T-helper 17 cell (primary cell): ENCODE results near the gene SRSF2. TPM values are rescaled to one million over a fixed set of nuclear protein-coding genes. Genes with fewer than 3 reads are reported as not detected.
"Not testable (repeated sequence)": the region's sequence is repeated elsewhere in the genome, so short reads cannot be mapped to it uniquely, and the experiment has no call there.

Experiments used
- ATAC-seq: fragments of 150-1000 bp; cut with Tn5 transposase; 2 replicates; pipeline ENCODE4 v1.10.0; 2021; ENCODE audit warnings: mild to moderate bottlenecking, moderate library complexity
- DNase-seq, 3 donors: peaks; one replicate each; pipeline versions ENCODE4 v3.0.0 to v3.0.0-alpha.2; 2020 to 2021
- H3K9me3 ChIP-seq: one replicate; pipeline ENCODE4 v1.7.0; 2013; ENCODE audit warnings: low read length, mild to moderate bottlenecking; ENCODE audit not compliant: control insufficient read depth, poor library complexity, severe bottlenecking
- H3K27ac Mint-ChIP-seq: one replicate; pipeline ENCODE4 v1.8.0; 2022; ENCODE audit warnings: mild to moderate bottlenecking, moderate library complexity, mixed read lengths
- H3K27me3 Mint-ChIP-seq: one replicate; pipeline ENCODE4 v1.8.0; 2022; ENCODE audit warnings: mixed read lengths
- H3K36me3 Mint-ChIP-seq: one replicate; pipeline ENCODE4 v1.8.0; 2022; ENCODE audit warnings: low read depth, mixed read lengths
- H3K4me1 Mint-ChIP-seq: one replicate; pipeline ENCODE4 v1.8.0; 2022; ENCODE audit warnings: mild to moderate bottlenecking, mixed read lengths
- H3K4me3 Mint-ChIP-seq: one replicate; pipeline ENCODE4 v1.8.0; 2022; ENCODE audit warnings: mild to moderate bottlenecking, moderate library complexity, mixed read lengths
- total RNA-seq, 4 donors: library from RNA in 2 of 4; stranded (reverse) in 2 of 4; gene quantifications; one replicate each; pipeline ENCODE4 v1.2.3 and lab custom pipeline; 2022 to 2026

Gene SRSF2
- total RNA-seq, 2 donors from 2014 or later, result 351 to 393 TPM

GRCh38 chr17:76735586-76736348 lies 1.4 kb downstream of the SRSF2 start:
- peaks cover 12% of the 10 kb centered on the region for H3K36me3 Mint-ChIP-seq
- no peaks in the 10 kb centered on the region for H3K27me3 Mint-ChIP-seq
- ATAC-seq (no peak), DNase-seq (no peak)
- H3K9me3 ChIP-seq, result peaks cover 6% of the 10 kb centered on the region
- peaks cover 50% of the 10 kb centered on the region for H3K4me1 Mint-ChIP-seq
- H3K4me3 Mint-ChIP-seq, result peak overlapping the region; percentile 96
- H3K27ac Mint-ChIP-seq, result peak overlapping the region; percentile 99

- H3K27me3 Mint-ChIP-seq, result no peaks in the 10 kb centered on the region
- peaks cover 49% of the 10 kb centered on the region for H3K4me1 Mint-ChIP-seq
- peak overlapping the region; percentile 99 for H3K27ac Mint-ChIP-seq
- peaks cover 12% of the 10 kb centered on the region for H3K36me3 Mint-ChIP-seq
- H3K9me3 ChIP-seq, result peaks cover 6% of the 10 kb centered on the region
- DNase-seq (no peak), ATAC-seq (no peak)
- peak overlapping the region; percentile 96 for H3K4me3 Mint-ChIP-seq
Observed at GRCh38 chr17:76735006-76735405, 2.1 kb downstream of the SRSF2 start.

GRCh38 chr17:76734080-76734840 lies 2.9 kb downstream of the SRSF2 start:
- ATAC-seq (no peak), DNase-seq (no peak)
- peaks cover 55% of the 10 kb centered on the region for H3K4me1 Mint-ChIP-seq
- H3K9me3 ChIP-seq, result peaks cover 6% of the 10 kb centered on the region
- H3K4me3 Mint-ChIP-seq, result peak overlapping the region; percentile 96
- H3K36me3 Mint-ChIP-seq, result peaks cover 12% of the 10 kb centered on the region
- H3K27me3 Mint-ChIP-seq, result no peaks in the 10 kb centered on the region
- peak overlapping the region; percentile 99 for H3K27ac Mint-ChIP-seq

- DNase-seq, result no peak
- H3K36me3 Mint-ChIP-seq, result peaks cover 12% of the 10 kb centered on the region
- ATAC-seq, result no peak
- peaks cover 6% of the 10 kb centered on the region for H3K9me3 ChIP-seq
- H3K27me3 Mint-ChIP-seq, result no peaks in the 10 kb centered on the region
- H3K27ac Mint-ChIP-seq, result peak overlapping the region; percentile 99
- peaks cover 51% of the 10 kb centered on the region for H3K4me1 Mint-ChIP-seq
- H3K4me3 Mint-ChIP-seq, result peak overlapping the region; percentile 96
Observed at GRCh38 chr17:76733618-76733957, 3.5 kb downstream of the SRSF2 start.

GRCh38 chr17:76732734-76733617 lies 4.2 kb downstream of the SRSF2 start:
- peaks cover 50% of the 10 kb centered on the region for H3K4me1 Mint-ChIP-seq
- no peaks in the 10 kb centered on the region for H3K27me3 Mint-ChIP-seq
- H3K27ac Mint-ChIP-seq, result peak overlapping the region; percentile 99
- DNase-seq (no peak), ATAC-seq (no peak)
- peaks cover 12% of the 10 kb centered on the region for H3K36me3 Mint-ChIP-seq
- H3K4me3 Mint-ChIP-seq, result peak overlapping the region; percentile 96
- peaks cover 6% of the 10 kb centered on the region for H3K9me3 ChIP-seq

- Mint-ChIP-seq H3K36me3 (peaks cover 12% of the 10 kb centered on the region), H3K4me1 (peaks cover 56% of the 10 kb centered on the region), H3K27ac (peak overlapping the region; percentile 99), H3K4me3 (peak overlapping the region; percentile 7)
- not testable (repeated sequence) for ATAC-seq, H3K27me3 Mint-ChIP-seq, H3K9me3 ChIP-seq, DNase-seq
Observed at GRCh38 chr17:76731800-76732733, 5.1 kb downstream of the SRSF2 start.

GRCh38 chr17:76727745-76728456 lies 9.2 kb downstream of the SRSF2 start:
- H3K27me3 Mint-ChIP-seq, result no peaks in the 10 kb centered on the region

GRCh38 chr17:76726776-76727718 lies 10.1 kb downstream of the SRSF2 start, which contains the start of gene METTL23:
Gene METTL23, plus strand, starts transcription at chr17:76726839. Its CDS starts 2,872 bp downstream, at chr17:76729711.
- no peaks in the 10 kb centered on the region for H3K27me3 Mint-ChIP-seq
- peaks cover 3% of the 10 kb centered on the region for H3K36me3 Mint-ChIP-seq
- peak within 1 kb of the TSS; percentile 99 for H3K27ac Mint-ChIP-seq
- peak; percentile 78 for ATAC-seq
- peak within 1 kb of the TSS; percentile 99 for H3K4me3 Mint-ChIP-seq
- DNase-seq, result peak in 2 of 3 donors; percentile 84 to 92
- no peaks in the 10 kb centered on the region for H3K9me3 ChIP-seq
- peaks cover 40% of the 10 kb centered on the region for H3K4me1 Mint-ChIP-seq

More at GRCh38 chr17:76727745-76728456, 9.2 kb downstream of the SRSF2 start:
- peaks cover 35% of the 10 kb centered on the region for H3K4me1 Mint-ChIP-seq
- no peak for DNase-seq
- peak overlapping the region; percentile 99 for H3K4me3 Mint-ChIP-seq
- ATAC-seq, result no peak
- H3K27ac Mint-ChIP-seq, result peak overlapping the region; percentile 99
- no peaks in the 10 kb centered on the region for H3K9me3 ChIP-seq
- peaks cover 3% of the 10 kb centered on the region for H3K36me3 Mint-ChIP-seq

GRCh38 chr17:76726231-76726775 lies 10.8 kb downstream of the SRSF2 start, which contains the start of gene JMJD6:
Gene JMJD6, minus strand, starts transcription at chr17:76726606. Its CDS starts 131 bp downstream, at chr17:76726475.
- H3K4me3 Mint-ChIP-seq, result peak within 1 kb of the TSS; percentile 99
- no peaks in the 10 kb centered on the region for H3K27me3 Mint-ChIP-seq
- peak in 1 of 3 donors; percentile 88 for DNase-seq
- no peaks in the 10 kb centered on the region for H3K9me3 ChIP-seq
- H3K4me1 Mint-ChIP-seq, result peaks cover 40% of the 10 kb centered on the region
- ATAC-seq, result peak; percentile 84
- peak within 1 kb of the TSS; percentile 99 for H3K27ac Mint-ChIP-seq
- peaks cover 5% of the 10 kb centered on the region for H3K36me3 Mint-ChIP-seq

GRCh38 chr17:76725580-76726230 lies 11.4 kb downstream of the SRSF2 start:
- H3K9me3 ChIP-seq, result no peaks in the 10 kb centered on the region

More at GRCh38 chr17:76725580-76726230, 11.4 kb downstream of the SRSF2 start:
- peak overlapping the region; percentile 99 for H3K27ac Mint-ChIP-seq
- DNase-seq, result peak; percentile 47 to 57 (median 50)
- peak; percentile 19 for ATAC-seq
- H3K27me3 Mint-ChIP-seq, result no peaks in the 10 kb centered on the region
- peak overlapping the region; percentile 99 for H3K4me3 Mint-ChIP-seq
- peaks cover 5% of the 10 kb centered on the region for H3K36me3 Mint-ChIP-seq
- peaks cover 41% of the 10 kb centered on the region for H3K4me1 Mint-ChIP-seq
